Osteoblast (primary cell): ENCODE data around the gene MACROD2. TPM values are rescaled to one million over a fixed set of nuclear protein-coding genes. Genes with fewer than 3 reads are reported as not detected.

Experiments
- DNase-seq: peaks from one replicate; pipeline ENCODE4 v3.0.0; 2011; ENCODE audit warnings: low spot score, mixed read lengths; ENCODE audit not compliant: insufficient read length; ENCODE audit errors: missing footprints
- H2AFZ ChIP-seq: 2 replicates; pipeline ENCODE4 v1.6.0; 2011; ENCODE audit warnings: mild to moderate bottlenecking, low read length
- H3K27ac ChIP-seq: 2 replicates; pipeline ENCODE4 v1.5.1; 2011; ENCODE audit warnings: mild to moderate bottlenecking, low read depth, low read length, moderate library complexity
- H3K27me3 ChIP-seq: 2 replicates; pipeline ENCODE4 v1.6.0; 2012; ENCODE audit warnings: mild to moderate bottlenecking, control low read depth, inconsistent platforms, low read length, moderate library complexity; ENCODE audit not compliant: insufficient read depth
- H3K36me3 ChIP-seq: 2 replicates; pipeline ENCODE4 v1.5.1; 2011; ENCODE audit warnings: mild to moderate bottlenecking, low read length, control low read depth, moderate library complexity; ENCODE audit not compliant: insufficient read depth
- H3K4me1 ChIP-seq: 2 replicates; pipeline ENCODE4 v1.5.1; 2011; ENCODE audit warnings: mild to moderate bottlenecking, low read length, control low read depth, moderate library complexity; ENCODE audit not compliant: insufficient read depth
- H3K4me2 ChIP-seq: 2 replicates; pipeline ENCODE4 v1.6.0; 2011; ENCODE audit warnings: mild to moderate bottlenecking, low read length; ENCODE audit not compliant: insufficient read depth
- H3K4me3 ChIP-seq: fragments of 200-600 bp; sonication (generic); 3 replicates; pipeline ENCODE4 v1.5.1; 2012; ENCODE audit warnings: mild to moderate bottlenecking, low read length, inconsistent platforms; ENCODE audit not compliant: insufficient read depth
- H3K79me2 ChIP-seq: 2 replicates; pipeline ENCODE4 v1.6.0; 2012; ENCODE audit warnings: mild to moderate bottlenecking, low read length, control low read depth, inconsistent platforms; ENCODE audit not compliant: insufficient read depth
- H3K9me3 ChIP-seq: 2 replicates; pipeline ENCODE4 v1.5.1; 2011; ENCODE audit warnings: low read depth, low read length, control low read depth
- H4K20me1 ChIP-seq: 2 replicates; pipeline ENCODE4 v1.6.0; 2012; ENCODE audit warnings: mild to moderate bottlenecking, low read length, control low read depth; ENCODE audit not compliant: insufficient read depth
- total RNA-seq: library from RNA; depleted of rRNA; stranded (reverse); fragments of >200 nt; gene quantifications from 2 replicates; pipeline ENCODE4 v1.2.3, GENCODE V29; 2012
- TF ChIP-seq, protein P1 (sequence below): IDR thresholded peaks from 2 replicates; pipeline ENCODE4 v1.5.1; 2011; ENCODE audit warnings: mild to moderate bottlenecking, low read depth, low read length, moderate library complexity; ENCODE audit errors: extremely low read depth

The MACROD2 gene
- total RNA-seq, 1 donor = 4.0 TPM

GRCh38 chr20:16095226-16095625, 2099.9 kb downstream of the MACROD2 start:
- H3K4me3 ChIP-seq = no peak overlapping the region
- no peak for DNase-seq
- TF ChIP-seq, protein P1, sequence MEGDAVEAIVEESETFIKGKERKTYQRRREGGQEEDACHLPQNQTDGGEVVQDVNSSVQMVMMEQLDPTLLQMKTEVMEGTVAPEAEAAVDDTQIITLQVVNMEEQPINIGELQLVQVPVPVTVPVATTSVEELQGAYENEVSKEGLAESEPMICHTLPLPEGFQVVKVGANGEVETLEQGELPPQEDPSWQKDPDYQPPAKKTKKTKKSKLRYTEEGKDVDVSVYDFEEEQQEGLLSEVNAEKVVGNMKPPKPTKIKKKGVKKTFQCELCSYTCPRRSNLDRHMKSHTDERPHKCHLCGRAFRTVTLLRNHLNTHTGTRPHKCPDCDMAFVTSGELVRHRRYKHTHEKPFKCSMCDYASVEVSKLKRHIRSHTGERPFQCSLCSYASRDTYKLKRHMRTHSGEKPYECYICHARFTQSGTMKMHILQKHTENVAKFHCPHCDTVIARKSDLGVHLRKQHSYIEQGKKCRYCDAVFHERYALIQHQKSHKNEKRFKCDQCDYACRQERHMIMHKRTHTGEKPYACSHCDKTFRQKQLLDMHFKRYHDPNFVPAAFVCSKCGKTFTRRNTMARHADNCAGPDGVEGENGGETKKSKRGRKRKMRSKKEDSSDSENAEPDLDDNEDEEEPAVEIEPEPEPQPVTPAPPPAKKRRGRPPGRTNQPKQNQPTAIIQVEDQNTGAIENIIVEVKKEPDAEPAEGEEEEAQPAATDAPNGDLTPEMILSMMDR = no peak
- H3K27me3 ChIP-seq = no peaks in the 10 kb centered on the region
- H4K20me1 ChIP-seq = no peaks in the 10 kb centered on the region
- H2AFZ ChIP-seq = no peak overlapping the region
- H3K79me2 ChIP-seq = no peaks in the 10 kb centered on the region
- no peaks in the 10 kb centered on the region for H3K36me3 ChIP-seq
- no peaks in the 10 kb centered on the region for H3K4me1 ChIP-seq
- H3K4me2 ChIP-seq = no peak overlapping the region
- no peak overlapping the region for H3K27ac ChIP-seq
- H3K9me3 ChIP-seq = no peaks in the 10 kb centered on the region

DNA sequence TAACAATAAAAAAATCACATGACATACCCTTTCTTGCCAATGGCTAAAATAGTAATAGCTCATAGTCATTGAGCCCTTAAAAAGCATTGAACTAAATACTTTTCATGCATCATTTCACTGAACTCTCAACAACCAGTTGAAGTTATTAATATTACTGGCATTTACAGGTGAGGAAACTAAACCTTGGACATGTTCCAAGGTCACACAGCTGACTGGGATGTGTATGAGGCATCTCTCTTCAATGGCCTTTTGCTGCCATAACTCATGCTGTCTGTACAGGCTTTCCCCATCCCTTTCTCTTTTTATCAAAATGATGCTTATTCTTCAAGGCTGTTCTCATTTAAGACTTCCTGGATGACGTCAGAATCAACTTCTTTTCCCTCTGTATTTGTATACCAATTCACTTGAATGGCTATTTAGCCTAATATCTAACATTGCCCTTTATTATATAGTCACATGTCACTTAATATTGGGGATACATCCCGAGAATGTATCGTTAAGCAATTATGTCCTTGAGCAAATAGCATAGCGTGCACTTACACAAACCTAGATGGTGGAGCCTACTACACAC, 2101.5 kb downstream of the MACROD2 start:
- no peak overlapping the region for H3K27ac ChIP-seq
- H3K4me3 ChIP-seq = no peak overlapping the region
- H3K36me3 ChIP-seq = no peaks in the 10 kb centered on the region
- no peak overlapping the region for H3K4me2 ChIP-seq
- no peaks in the 10 kb centered on the region for H3K27me3 ChIP-seq
- H3K79me2 ChIP-seq = no peaks in the 10 kb centered on the region
- no peaks in the 10 kb centered on the region for H3K9me3 ChIP-seq
- TF ChIP-seq, protein P1 = no peak
- DNase-seq = no peak
- no peak overlapping the region for H2AFZ ChIP-seq
- no peaks in the 10 kb centered on the region for H4K20me1 ChIP-seq
- H3K4me1 ChIP-seq = no peaks in the 10 kb centered on the region

DNA sequence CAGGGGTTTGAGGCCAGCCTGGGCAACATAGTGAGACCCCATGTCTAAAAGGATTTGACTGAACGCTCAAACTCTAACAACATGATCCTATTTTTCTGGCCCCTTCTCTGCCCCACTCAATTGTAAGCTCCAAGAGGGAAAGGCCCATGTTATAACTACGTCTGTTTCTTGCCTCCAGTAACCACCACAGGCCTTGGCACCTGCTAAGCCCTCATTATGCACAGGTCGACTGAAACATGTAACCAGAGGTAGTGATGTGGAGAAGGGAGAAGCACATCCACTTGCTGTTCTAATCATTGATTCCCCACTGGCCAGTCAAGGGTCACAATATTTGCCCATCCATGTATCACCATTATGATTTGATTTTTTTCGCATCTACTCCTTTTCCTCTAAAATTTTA, 2102.5 kb downstream of the MACROD2 start:
- Histone ChIP-seq H3K79me2 (no peaks in the 10 kb centered on the region), H4K20me1 (no peaks in the 10 kb centered on the region), H3K9me3 (no peaks in the 10 kb centered on the region), H3K4me1 (no peaks in the 10 kb centered on the region), H3K27me3 (no peaks in the 10 kb centered on the region), H2AFZ (no peak overlapping the region), H3K27ac (no peak overlapping the region), H3K4me3 (no peak overlapping the region), H3K4me2 (no peak overlapping the region), H3K36me3 (no peaks in the 10 kb centered on the region)
- TF ChIP-seq, protein P1 = no peak
- DNase-seq = no peak

DNA sequence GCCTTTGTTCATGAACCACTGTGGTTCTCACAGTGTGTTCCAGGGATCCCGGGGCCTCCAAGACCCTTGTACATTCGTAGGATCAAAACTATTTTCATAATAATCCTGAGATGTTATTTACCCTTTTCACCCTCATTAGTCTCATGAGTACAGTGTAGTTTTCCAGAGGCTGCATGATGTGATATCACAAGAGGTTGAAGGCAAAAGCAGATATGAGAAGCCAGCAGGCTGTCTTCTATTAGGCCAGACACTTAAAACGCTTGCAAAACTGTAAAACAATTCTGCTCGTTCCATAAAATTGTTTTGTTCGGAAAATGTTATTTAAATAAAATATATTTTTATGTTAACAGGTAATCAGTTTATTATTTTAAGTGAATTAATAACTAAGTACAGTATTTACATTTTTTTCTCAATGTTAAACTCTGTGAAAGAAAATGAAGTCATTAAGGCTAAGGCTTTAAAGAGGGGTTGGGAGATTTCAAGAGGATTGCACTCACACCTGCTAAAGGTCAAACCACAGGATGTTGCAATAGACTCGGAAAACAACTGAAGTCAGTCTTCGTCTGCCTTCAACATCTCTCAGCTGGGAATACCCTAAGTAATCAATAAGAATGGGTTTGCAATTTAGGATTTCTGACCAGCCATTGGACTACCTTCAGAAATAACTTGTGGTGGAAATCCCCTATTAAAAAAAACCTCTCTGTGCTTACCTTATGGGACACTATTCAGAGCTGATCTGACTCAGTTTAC, 2103.7 kb downstream of the MACROD2 start:
- DNase-seq = no peak
- H3K9me3 ChIP-seq = no peaks in the 10 kb centered on the region

More for the DNA sequence above, 2103.7 kb downstream of the MACROD2 start:
- Histone ChIP-seq H3K4me3 (no peak overlapping the region), H3K4me2 (no peak overlapping the region), H3K4me1 (no peaks in the 10 kb centered on the region), H3K27me3 (no peaks in the 10 kb centered on the region), H3K79me2 (no peaks in the 10 kb centered on the region), H3K36me3 (no peaks in the 10 kb centered on the region), H4K20me1 (no peaks in the 10 kb centered on the region), H3K27ac (no peak overlapping the region), H2AFZ (no peak overlapping the region)
- TF ChIP-seq, protein P1 = no peak
